Uterus (tissue), 2 donors: ENCODE data around the gene PERM1.

Experiments used
- CTCF ChIP-seq, 4 experiments: fragments of 200-600 bp in 2 of 4; fragments of 450-650 bp in 2 of 4; sonication (generic) in 2 of 4; IDR thresholded peaks; one replicate each; pipeline ENCODE4 v1.5.1; 2016 to 2019; ENCODE audit warnings: antibody characterized with exemption in 4 of 4, mild to moderate bottlenecking in 2 of 4, moderate library complexity in 1 of 4
- POLR2A ChIP-seq, 2 donors: fragments of 450-650 bp; IDR thresholded peaks; one replicate each; pipeline ENCODE4 v1.6.1; 2016; ENCODE audit warnings: antibody characterized with exemption in 2 of 2, mild to moderate bottlenecking in 1 of 2, moderate library complexity in 1 of 2

- TF ChIP-seq CTCF (IDR thresholded peaks at IDR 0.05) (no peak), POLR2A (IDR thresholded peaks at IDR 0.05) (no peak)
Measured at GRCh38 chr1:981955-982558, at the start of gene PERM1.
